T-helper 17 cell (primary cell): ENCODE results near the gene C20orf96. TPM values are rescaled to one million over a fixed set of nuclear protein-coding genes. Genes with fewer than 3 reads are reported as not detected.

Experiments
- ATAC-seq: fragments of 150-1000 bp; cut with Tn5 transposase; 2 replicates; pipeline ENCODE4 v1.10.0; 2021; ENCODE audit warnings: mild to moderate bottlenecking, moderate library complexity
- DNase-seq, 3 donors: peaks; one replicate each; pipeline versions ENCODE4 v3.0.0 to v3.0.0-alpha.2; 2020 to 2021
- H3K9me3 ChIP-seq: one replicate; pipeline ENCODE4 v1.7.0; 2013; ENCODE audit warnings: low read length, mild to moderate bottlenecking; ENCODE audit not compliant: control insufficient read depth, poor library complexity, severe bottlenecking
- H3K27ac Mint-ChIP-seq: one replicate; pipeline ENCODE4 v1.8.0; 2022; ENCODE audit warnings: mild to moderate bottlenecking, moderate library complexity, mixed read lengths
- H3K27me3 Mint-ChIP-seq: one replicate; pipeline ENCODE4 v1.8.0; 2022; ENCODE audit warnings: mixed read lengths
- H3K36me3 Mint-ChIP-seq: one replicate; pipeline ENCODE4 v1.8.0; 2022; ENCODE audit warnings: low read depth, mixed read lengths
- H3K4me1 Mint-ChIP-seq: one replicate; pipeline ENCODE4 v1.8.0; 2022; ENCODE audit warnings: mild to moderate bottlenecking, mixed read lengths
- H3K4me3 Mint-ChIP-seq: one replicate; pipeline ENCODE4 v1.8.0; 2022; ENCODE audit warnings: mild to moderate bottlenecking, moderate library complexity, mixed read lengths
- total RNA-seq, 4 donors: library from RNA in 2 of 4; stranded (reverse) in 2 of 4; gene quantifications; one replicate each; pipeline ENCODE4 v1.2.3 and lab custom pipeline; 2022 to 2026

C20orf96 gene
- total RNA-seq, 2 donors from 2014 or later: 2.4 to 2.7 TPM

DNA sequence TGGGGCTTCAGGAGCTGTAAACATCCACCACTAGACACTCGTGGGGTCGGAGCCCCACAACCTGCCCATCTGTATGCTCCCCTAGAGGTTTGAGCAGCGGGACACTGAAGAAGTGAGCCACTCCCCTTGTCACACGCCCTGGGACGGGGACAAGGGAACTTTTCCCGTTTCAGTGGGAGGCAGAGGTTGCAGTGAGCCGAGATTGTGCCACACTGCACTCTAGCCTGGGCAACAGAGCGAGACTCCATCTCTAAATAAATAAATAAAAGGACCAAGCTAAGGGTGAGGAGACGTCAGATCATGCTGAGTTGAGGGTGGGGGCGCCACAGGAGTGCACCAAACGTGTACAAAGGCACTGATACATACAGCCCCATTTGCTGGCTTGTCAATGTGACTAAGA lies 15.2 kb upstream of the C20orf96 start:
- Mint-ChIP-seq H3K4me3 (no peak overlapping the region), H3K36me3 (no peaks in the 10 kb centered on the region), H3K27me3 (no peaks in the 10 kb centered on the region), H3K27ac (no peak overlapping the region), H3K4me1 (peaks cover 17% of the 10 kb centered on the region)
- ATAC-seq: no peak
- no peaks in the 10 kb centered on the region for H3K9me3 ChIP-seq
- DNase-seq: no peak

DNA sequence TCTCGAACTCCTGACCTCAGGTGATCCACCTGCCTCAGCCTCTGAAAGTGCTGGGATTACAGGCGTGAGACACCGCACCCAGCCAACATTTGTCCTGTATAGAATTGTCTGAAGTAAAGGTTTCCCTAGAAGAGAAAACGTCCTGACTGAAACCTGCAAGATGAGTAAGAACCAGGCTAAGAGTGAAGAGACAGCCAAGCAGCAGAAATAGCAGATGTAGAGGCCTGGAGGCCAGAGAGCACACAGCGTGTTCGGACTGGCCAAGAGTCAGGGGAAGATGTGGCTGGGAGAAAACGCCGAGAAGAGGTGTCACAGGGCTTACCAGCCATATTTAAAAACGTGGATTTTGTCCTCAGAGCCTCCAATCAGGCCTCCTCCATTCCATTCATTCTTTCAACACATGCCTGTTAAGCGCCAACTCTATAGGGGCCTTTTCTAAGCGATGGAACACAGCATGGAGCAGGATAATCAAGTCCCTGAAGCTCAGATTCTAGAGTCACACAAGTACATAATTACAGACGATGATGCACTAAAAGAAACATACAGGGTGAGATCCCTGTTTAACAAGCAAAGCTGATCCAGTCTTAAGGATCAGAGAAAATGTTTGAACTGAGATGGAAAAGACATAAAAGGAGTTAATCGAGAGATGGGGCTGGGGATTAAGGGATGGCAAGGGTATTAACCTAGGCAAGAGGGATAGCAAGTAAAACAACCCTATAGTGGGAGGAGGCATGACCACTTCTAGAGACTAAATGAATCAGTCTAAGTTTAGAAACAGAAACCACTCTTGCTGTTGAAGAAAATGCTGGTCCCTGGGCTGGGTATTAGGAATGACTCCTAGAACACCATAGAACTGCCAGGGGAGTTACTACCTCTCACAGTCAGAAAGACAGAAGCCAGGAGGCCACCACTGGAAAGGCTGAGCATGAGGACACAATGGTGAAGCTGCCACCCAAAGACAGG lies 11.6 kb upstream of the C20orf96 start:
- Mint-ChIP-seq H3K36me3 (peaks cover 4% of the 10 kb centered on the region), H3K27me3 (no peaks in the 10 kb centered on the region), H3K4me3 (no peak overlapping the region), H3K4me1 (peaks cover 25% of the 10 kb centered on the region), H3K27ac (peak overlapping the region; percentile 65)
- ATAC-seq (no peak), DNase-seq (no peak)
- H3K9me3 ChIP-seq: no peaks in the 10 kb centered on the region

DNA sequence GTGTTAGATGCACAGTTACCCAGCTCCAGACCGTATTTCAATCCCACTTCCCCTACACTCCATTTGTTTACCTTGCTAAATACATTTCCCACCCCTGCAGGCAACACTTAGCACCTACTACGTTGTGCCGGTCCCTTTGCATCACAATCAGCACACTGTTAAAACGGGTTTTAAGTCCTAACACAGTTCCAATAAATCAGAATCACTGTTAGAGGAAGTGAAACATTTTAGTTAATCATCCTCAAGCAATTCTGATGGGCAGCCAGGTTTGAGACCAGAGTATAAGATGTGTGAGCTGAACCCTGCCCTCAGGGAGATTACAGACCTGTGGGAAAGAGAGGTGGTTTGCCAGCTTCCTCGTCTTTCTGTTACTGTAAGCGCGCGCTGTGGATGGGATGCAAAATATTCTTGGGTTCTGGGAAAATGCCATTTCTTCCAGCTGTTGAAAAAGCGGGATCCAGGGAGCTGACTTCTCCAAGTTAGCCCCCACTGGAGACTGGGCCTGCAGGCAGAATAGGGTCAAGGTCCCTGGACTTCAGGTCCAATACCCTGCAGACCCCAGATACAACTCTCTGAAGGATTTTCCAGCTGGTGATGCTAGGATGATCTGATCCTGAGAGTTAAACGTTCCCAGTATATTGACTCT lies 9.9 kb upstream of the C20orf96 start:
- ATAC-seq: no peak
- peaks cover 4% of the 10 kb centered on the region for H3K36me3 Mint-ChIP-seq
- peak overlapping the region; percentile 54 for H3K27ac Mint-ChIP-seq
- DNase-seq: no peak
- peaks cover 29% of the 10 kb centered on the region for H3K4me1 Mint-ChIP-seq
- H3K9me3 ChIP-seq: no peaks in the 10 kb centered on the region
- H3K4me3 Mint-ChIP-seq: peak overlapping the region; percentile 74
- no peaks in the 10 kb centered on the region for H3K27me3 Mint-ChIP-seq

DNA sequence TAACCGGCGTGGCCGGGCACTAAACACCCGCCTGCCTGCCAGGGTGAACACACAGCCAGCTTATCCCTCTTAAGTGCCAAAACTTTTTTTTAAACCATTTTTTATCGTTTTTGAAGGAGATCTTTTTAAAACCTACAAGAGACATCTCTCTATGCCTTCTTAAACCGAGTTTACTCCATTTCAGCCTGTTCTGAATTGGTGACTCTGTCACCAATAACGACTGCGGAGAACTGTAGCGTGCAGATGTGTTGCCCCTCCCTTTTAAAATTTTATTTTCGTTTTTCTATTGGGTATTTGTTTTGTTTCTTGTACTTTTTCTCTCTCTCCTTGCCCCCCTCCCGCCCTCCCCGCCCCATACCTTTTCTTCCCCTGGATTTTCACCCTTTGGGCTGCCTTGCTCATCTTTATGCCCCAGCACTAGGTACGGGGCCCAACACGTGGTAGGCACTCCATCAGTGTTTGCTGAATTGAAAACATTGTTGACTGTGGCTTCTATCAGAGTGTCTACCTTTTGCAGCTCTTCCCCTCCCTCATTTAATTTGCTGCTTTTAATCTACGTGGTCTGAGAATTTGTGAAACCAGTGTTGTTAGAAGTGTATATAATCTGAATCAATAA lies 8.3 kb upstream of the C20orf96 start:
- DNase-seq (no peak), ATAC-seq (peak; percentile 19)
- Mint-ChIP-seq H3K27me3 (no peaks in the 10 kb centered on the region), H3K36me3 (peaks cover 4% of the 10 kb centered on the region), H3K4me1 (peaks cover 33% of the 10 kb centered on the region), H3K4me3 (peak overlapping the region; percentile 100), H3K27ac (peak overlapping the region; percentile 98)
- no peaks in the 10 kb centered on the region for H3K9me3 ChIP-seq

DNA sequence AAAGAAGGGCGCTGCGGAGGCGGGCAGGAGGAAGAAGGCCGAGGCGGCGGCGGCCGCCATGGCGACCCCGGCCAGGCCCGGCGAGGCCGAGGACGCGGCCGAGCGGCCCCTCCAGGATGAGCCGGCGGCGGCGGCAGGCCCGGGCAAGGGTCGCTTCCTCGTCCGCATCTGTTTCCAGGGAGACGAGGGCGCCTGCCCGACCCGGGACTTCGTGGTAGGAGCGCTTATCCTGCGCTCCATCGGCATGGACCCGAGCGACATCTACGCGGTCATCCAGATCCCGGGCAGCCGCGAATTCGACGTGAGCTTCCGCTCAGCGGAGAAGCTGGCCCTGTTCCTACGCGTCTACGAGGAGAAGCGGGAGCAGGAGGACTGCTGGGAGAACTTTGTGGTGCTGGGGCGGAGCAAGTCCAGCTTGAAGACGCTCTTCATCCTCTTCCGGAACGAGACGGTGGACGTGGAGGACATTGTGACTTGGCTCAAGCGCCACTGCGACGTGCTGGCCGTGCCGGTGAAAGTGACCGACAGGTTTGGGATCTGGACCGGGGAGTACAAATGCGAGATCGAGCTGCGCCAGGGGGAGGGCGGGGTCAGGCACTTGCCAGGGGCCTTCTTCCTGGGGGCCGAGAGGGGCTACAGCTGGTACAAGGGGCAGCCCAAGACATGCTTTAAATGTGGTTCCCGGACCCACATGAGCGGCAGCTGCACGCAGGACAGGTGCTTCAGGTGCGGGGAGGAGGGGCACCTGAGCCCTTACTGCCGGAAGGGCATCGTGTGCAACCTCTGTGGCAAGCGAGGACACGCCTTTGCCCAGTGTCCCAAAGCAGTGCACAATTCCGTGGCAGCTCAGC lies 7.6 kb upstream of the C20orf96 start:
- peak overlapping the region; percentile 98 for H3K27ac Mint-ChIP-seq
- H3K4me3 Mint-ChIP-seq: peak overlapping the region; percentile 100
- H3K27me3 Mint-ChIP-seq: no peaks in the 10 kb centered on the region

DNA sequence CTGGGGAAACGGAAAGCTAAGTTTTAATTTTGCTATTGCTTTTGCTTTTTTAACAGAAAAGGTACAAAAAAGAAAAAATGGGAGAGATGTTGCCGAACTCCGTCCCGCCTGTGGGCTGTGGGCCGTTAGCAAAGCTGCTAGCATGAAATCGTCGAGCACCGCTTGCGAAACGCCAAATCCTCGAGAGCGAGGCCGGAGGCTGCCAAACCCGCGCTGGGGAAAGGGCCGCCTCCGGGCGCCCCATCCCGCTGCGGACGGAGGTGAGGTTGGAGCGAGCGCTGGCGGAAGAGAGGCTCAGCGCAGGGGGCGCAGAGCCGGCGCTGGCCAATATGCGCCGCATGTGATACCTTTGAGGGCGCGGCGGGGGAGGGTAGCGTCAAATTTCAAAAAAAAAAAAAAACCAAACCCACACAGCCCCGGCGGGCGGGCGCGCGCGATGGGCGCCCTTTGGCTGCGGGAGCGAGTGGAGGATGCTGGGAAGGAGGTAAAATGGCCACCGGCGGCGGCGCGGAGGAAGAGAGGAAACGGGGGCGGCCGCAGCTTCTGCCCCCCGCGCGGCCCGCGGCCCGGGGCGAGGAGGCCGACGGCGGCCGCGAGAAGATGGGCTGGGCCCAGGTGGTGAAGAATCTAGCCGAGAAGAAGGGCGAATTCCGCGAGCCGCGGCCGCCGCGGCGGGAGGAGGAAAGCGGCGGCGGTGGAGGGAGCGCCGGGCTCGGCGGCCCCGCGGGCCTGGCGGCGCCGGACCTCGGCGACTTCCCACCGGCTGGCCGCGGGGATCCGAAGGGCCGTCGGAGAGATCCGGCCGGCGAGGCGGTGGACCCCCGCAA lies 6.8 kb upstream of the C20orf96 start, which contains the start of gene ZCCHC3:
Gene ZCCHC3, plus strand, starts transcription at position 473 of the 827 bp plus-strand sequence. Its CDS starts 17 bp downstream, at position 490.
- ATAC-seq: peak; percentile 89
- H3K9me3 ChIP-seq: no peaks in the 10 kb centered on the region
- H3K27me3 Mint-ChIP-seq: no peaks in the 10 kb centered on the region
- peaks cover 33% of the 10 kb centered on the region for H3K4me1 Mint-ChIP-seq
- peaks cover 4% of the 10 kb centered on the region for H3K36me3 Mint-ChIP-seq
- DNase-seq: peak; percentile 71 to 77 (median 76)
- H3K27ac Mint-ChIP-seq: peak within 1 kb of the TSS; percentile 98
- peak within 1 kb of the TSS; percentile 100 for H3K4me3 Mint-ChIP-seq

More for the DNA sequence above, 7.6 kb upstream of the C20orf96 start:
- no peaks in the 10 kb centered on the region for H3K9me3 ChIP-seq
- DNase-seq: peak; percentile 8 to 23 (median 18)
- peaks cover 33% of the 10 kb centered on the region for H3K4me1 Mint-ChIP-seq
- ATAC-seq: peak; percentile 42
- peaks cover 4% of the 10 kb centered on the region for H3K36me3 Mint-ChIP-seq

DNA sequence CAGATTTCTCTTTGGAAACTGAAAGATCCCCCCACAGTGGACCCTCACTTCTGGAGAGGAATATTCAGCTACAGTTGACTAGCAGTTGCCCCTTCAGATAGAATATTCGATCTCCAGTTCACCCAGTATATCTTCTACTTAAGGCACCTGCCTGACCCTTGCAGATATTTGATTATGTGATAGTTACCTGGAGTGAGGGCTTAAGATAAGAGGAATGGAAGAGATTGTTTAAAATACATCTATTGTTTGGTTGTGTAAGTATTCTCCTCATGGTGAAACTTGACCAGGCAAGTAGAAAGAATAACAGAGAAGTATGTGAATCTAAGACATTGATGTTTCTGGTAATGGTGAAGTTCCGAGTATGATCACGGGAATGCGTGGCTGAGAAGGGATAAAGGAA lies 5.3 kb upstream of the C20orf96 start:
- Mint-ChIP-seq H3K4me1 (peaks cover 25% of the 10 kb centered on the region), H3K27ac (peak overlapping the region; percentile 98), H3K27me3 (no peaks in the 10 kb centered on the region), H3K4me3 (peak overlapping the region; percentile 100), H3K36me3 (peaks cover 4% of the 10 kb centered on the region)
- DNase-seq (no peak), ATAC-seq (no peak)
- no peaks in the 10 kb centered on the region for H3K9me3 ChIP-seq

DNA sequence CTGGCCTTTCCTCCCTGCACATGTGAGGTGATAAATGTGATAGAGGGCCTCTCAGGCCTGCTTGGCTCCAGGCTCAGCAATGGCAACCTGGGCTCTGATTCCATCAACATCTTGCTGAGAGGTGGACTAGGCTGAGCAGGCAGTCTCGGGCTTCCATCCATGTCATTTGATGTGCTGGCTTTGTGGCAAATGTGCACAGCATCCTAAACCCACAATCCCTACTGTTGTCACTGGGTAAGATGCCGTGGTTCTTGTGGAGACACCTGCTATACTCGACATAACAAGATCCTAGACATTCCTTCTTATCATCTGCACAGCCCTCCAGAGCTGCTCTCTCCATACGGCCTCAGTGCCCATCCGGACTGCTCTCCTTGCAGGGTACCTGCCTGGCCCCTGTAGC lies 4.1 kb upstream of the C20orf96 start:
- no peak for ATAC-seq
- Mint-ChIP-seq H3K4me1 (peaks cover 27% of the 10 kb centered on the region), H3K4me3 (no peak overlapping the region)

DNA sequence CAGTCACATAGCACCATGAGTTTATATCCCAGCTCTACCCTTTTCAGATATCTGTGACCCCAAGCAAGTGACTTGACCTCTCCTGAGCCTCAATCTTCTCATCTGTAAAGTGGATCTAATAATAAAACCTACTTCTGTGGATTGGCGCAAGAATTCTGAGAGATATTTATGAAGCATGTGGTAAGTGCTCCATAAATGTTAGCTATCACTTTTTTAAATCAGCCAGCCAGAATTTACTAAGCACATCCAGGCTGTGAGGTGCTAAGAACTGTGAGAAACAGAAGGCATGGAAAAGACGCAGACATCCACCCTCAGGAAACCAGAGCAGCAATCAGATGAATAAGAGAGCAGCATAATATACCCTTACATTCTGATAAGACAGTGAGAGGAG lies 862 bp downstream of the C20orf96 start:
- H3K27me3 Mint-ChIP-seq: no peaks in the 10 kb centered on the region
- no peak for ATAC-seq
- no peaks in the 10 kb centered on the region for H3K9me3 ChIP-seq
- peaks cover 2% of the 10 kb centered on the region for H3K36me3 Mint-ChIP-seq
- peaks cover 10% of the 10 kb centered on the region for H3K4me1 Mint-ChIP-seq
- H3K27ac Mint-ChIP-seq: no peak overlapping the region
- DNase-seq: no peak
- no peak overlapping the region for H3K4me3 Mint-ChIP-seq

More for the DNA sequence above, 4.1 kb upstream of the C20orf96 start:
- H3K9me3 ChIP-seq: no peaks in the 10 kb centered on the region
- no peaks in the 10 kb centered on the region for H3K27me3 Mint-ChIP-seq
- H3K36me3 Mint-ChIP-seq: peaks cover 4% of the 10 kb centered on the region
- no peak overlapping the region for H3K27ac Mint-ChIP-seq
- DNase-seq: no peak

DNA sequence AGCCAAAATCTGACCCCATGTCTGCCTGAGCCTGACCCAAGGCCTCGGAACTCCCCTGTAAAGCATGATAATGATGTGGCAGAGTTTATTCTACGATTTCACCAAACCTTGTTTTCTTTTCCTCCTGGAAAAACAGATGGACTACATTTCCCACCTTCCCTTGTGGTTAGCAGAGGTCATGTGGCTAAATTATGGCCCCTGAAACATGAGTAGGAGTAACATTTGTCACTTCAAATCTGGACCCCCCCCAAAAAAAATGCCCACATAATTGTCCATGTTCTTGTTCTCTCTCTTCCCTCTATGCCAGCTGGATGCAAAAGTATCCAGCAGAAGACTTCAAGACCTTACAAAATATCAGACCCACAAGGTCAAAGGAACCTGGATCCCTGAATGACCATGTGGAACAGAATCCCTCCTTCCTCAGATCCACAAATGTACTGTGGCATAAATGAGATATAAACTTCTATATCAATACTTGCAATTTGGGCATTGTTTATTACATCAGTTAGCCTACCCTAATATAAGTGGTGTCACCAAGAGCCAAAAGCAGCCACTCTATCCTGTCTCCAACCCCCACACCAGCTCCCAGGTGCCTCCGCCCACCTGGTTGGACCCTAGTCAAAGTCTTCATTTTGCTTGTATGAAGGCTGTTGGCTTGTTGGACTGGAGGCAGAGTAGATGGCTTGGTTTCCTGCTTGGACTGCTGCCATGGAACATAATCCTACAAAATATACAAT lies 1.4 kb downstream of the C20orf96 start:
- no peak for ATAC-seq
- no peaks in the 10 kb centered on the region for H3K9me3 ChIP-seq
- peaks cover 2% of the 10 kb centered on the region for H3K36me3 Mint-ChIP-seq
- no peak for DNase-seq
- H3K4me1 Mint-ChIP-seq: peaks cover 10% of the 10 kb centered on the region
- no peak overlapping the region for H3K27ac Mint-ChIP-seq
- H3K4me3 Mint-ChIP-seq: peak overlapping the region; percentile 10
- H3K27me3 Mint-ChIP-seq: no peaks in the 10 kb centered on the region

DNA sequence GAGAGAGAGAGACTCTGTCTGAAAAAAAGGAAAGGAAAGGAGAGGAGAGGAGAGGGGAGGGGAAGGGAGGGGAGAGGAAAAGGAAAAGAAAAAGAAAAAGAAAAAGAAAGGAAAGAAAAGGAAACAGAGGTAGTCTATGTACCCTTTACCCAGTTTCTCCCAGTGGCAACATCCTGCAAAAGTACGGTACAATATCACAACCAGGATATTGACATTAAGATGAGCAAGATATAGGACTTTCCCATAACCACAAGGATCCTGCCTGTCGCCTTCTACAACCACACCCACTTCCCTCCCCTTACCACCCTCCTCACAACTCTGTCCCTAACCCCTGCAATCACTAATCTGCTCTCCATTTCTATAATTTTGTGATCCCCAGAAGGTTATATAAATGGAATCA lies 4.0 kb downstream of the C20orf96 start:
- no peaks in the 10 kb centered on the region for H3K9me3 ChIP-seq
- ATAC-seq (no peak), DNase-seq (no peak)
- no peak overlapping the region for H3K27ac Mint-ChIP-seq
- H3K4me3 Mint-ChIP-seq: no peak overlapping the region
- H3K4me1 Mint-ChIP-seq: peaks cover 12% of the 10 kb centered on the region
- peaks cover 2% of the 10 kb centered on the region for H3K36me3 Mint-ChIP-seq
- no peaks in the 10 kb centered on the region for H3K27me3 Mint-ChIP-seq
